ENCODE results near the gene DNASE1L3. TPM values are rescaled to one million over a fixed set of nuclear protein-coding genes. Genes with fewer than 3 reads are reported as not detected.

DNASE1L3 gene
- total and polyA plus RNA-seq, 2 of the 8 experiments (the other 6 are each of a cell fraction or from before 2014, with no cell fraction given), result not detected

DNA sequence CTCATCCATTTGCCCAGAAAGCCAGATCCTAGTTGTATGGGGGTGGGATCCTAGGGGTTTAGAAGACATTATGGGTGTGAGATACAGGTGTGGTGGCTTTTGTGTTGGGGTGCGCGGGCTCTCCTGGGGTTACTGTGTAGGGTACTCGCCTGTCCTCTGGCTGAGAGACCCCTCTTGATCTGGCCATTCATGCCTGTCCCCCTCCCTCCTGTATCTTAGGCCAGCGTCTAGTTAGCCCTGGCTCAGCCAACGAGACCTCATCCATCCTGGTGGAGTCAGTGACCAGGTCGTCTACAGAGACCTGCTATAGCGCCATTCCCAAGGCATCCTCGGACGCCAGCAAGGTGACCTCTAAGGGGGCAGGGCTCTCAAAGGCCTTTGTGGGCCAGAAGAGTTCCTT is 41.4 kb downstream of the DNASE1L3 start (continued):
- TF ChIP-seq RFX5 (IDR thresholded peaks at IDR 0.05; ENCODE audit: borderline replicate concordance, low read depth, low read length) (no peak), BCL11A (IDR thresholded peaks at IDR 0.05; ENCODE audit: low read depth in 2 of 2, low read length in 2 of 2) (no peak), RBBP5 (IDR thresholded peaks at IDR 0.05; ENCODE audit: borderline replicate concordance, low read depth, low read length) (no peak), BRCA1 (IDR thresholded peaks at IDR 0.05; ENCODE audit: low read depth, low read length) (no peak), SP2 (IDR thresholded peaks at IDR 0.05; ENCODE audit: low read length) (no peak)

Data from H1 (cell line).